Fibroblast of lung (primary cell): ENCODE results near the gene LYPD5.

ENCODE experiments used
- EZH2 ChIP-seq: IDR thresholded peaks from 2 replicates; pipeline ENCODE4 v1.5.1; 2012; ENCODE audit warnings: low read length, control low read depth, mild to moderate bottlenecking; ENCODE audit errors: missing control alignments
- TF ChIP-seq, protein P1 (sequence below), 2 donors: IDR thresholded peaks in 1 of 2; conservative IDR thresholded peaks in 1 of 2; 1 replicate in 1 of 2; 2 replicates in 1 of 2; pipeline ENCODE4 v1.5.1; 2011 to 2012; ENCODE audit warnings: low read length in 2 of 2, control low read depth in 1 of 2, inconsistent platforms in 1 of 2, low read depth in 1 of 2, mild to moderate bottlenecking in 1 of 2

DNA sequence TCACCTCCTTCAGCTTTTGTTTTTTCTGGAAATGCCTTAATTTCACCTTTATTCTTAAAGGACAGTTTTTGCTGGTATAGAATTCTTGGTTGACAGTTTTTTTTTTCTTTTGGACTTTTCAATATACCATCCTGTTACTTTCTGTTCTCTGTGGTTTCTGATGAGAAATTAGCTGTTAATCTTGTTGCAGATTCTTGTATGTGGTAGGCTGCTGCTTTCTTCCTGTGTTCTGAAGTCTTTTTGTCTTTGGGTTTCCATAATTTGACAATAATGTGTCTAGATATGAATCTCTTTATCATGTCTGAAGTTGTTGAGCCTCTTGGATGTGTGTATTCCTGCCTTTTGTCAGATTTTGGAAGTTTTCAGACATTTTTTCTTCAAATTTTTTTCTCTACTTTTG, 36.9 kb upstream of the LYPD5 start:
- TF ChIP-seq, protein P1, sequence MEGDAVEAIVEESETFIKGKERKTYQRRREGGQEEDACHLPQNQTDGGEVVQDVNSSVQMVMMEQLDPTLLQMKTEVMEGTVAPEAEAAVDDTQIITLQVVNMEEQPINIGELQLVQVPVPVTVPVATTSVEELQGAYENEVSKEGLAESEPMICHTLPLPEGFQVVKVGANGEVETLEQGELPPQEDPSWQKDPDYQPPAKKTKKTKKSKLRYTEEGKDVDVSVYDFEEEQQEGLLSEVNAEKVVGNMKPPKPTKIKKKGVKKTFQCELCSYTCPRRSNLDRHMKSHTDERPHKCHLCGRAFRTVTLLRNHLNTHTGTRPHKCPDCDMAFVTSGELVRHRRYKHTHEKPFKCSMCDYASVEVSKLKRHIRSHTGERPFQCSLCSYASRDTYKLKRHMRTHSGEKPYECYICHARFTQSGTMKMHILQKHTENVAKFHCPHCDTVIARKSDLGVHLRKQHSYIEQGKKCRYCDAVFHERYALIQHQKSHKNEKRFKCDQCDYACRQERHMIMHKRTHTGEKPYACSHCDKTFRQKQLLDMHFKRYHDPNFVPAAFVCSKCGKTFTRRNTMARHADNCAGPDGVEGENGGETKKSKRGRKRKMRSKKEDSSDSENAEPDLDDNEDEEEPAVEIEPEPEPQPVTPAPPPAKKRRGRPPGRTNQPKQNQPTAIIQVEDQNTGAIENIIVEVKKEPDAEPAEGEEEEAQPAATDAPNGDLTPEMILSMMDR (conservative IDR thresholded peaks at IDR 0.05 in 1 of 2, IDR thresholded peaks at IDR 0.05 in 1 of 2; ENCODE audit: low read depth in 1 of 2, low read length in 2 of 2): no peak
- TF ChIP-seq EZH2: no peak
